NCI-H1417 (cell line): Measurements from ENCODE around the gene BNIP3.
A peak's percentile ranks its signal among the peaks of the same experiment; 100 is the strongest.
"Not testable (repeated sequence)": the region's sequence is repeated elsewhere in the genome, so short reads cannot be mapped to it uniquely, and the experiment has no call there.

Experiments used
- DNase-seq, 3 experiments: peaks; one replicate each; lab custom pipeline; 2025; lab: John Stamatoyannopoulos, UW

BNIP3 gene

GRCh38 chr10:131977323-131978096 lies 4.2 kb downstream of the BNIP3 start:
- DNase-seq = no peak

GRCh38 chr10:131975796-131976195 lies 5.9 kb downstream of the BNIP3 start:
- DNase-seq = no peak

GRCh38 chr10:131975003-131975402 lies 6.7 kb downstream of the BNIP3 start:
- peak in 1 of 3 experiments; percentile 42 for DNase-seq

- DNase-seq = no peak
These were observed 7.5 kb downstream of the BNIP3 start for GRCh38 chr10:131974034-131974817.

- no peak for DNase-seq
These were observed 8.4 kb downstream of the BNIP3 start for GRCh38 chr10:131973160-131973951.

GRCh38 chr10:131972474-131973071 lies 9.2 kb downstream of the BNIP3 start:
- no peak for DNase-seq

GRCh38 chr10:131971591-131971990 lies 10.1 kb downstream of the BNIP3 start:
- no peak for DNase-seq

- no peak for DNase-seq
These were observed 10.8 kb downstream of the BNIP3 start for GRCh38 chr10:131970946-131971345.

GRCh38 chr10:131968949-131969348 lies 12.8 kb downstream of the BNIP3 start:
- DNase-seq = no peak

GRCh38 chr10:131964298-131964697 lies 17.4 kb downstream of the BNIP3 start:
- no peak for DNase-seq

GRCh38 chr10:131963811-131964210 lies 17.9 kb downstream of the BNIP3 start:
- no peak for DNase-seq

- no peak for DNase-seq
These were observed 18.4 kb downstream of the BNIP3 start for GRCh38 chr10:131963350-131963749.

GRCh38 chr10:131961777-131962662 lies 19.7 kb downstream of the BNIP3 start:
- peak in 1 of 3 experiments; percentile 25 for DNase-seq

GRCh38 chr10:131961047-131961776 lies 20.5 kb downstream of the BNIP3 start:
- DNase-seq = no peak

- DNase-seq = no peak
These were observed 21.1 kb downstream of the BNIP3 start for GRCh38 chr10:131960631-131961046.

- DNase-seq = no peak
These were observed 21.9 kb downstream of the BNIP3 start for GRCh38 chr10:131959841-131960240.

- DNase-seq = no peak
These were observed 26.0 kb downstream of the BNIP3 start for GRCh38 chr10:131955591-131956340.

GRCh38 chr10:131954356-131954965 lies 27.3 kb downstream of the BNIP3 start:
- DNase-seq = no peak

- not testable (repeated sequence) for DNase-seq
These were observed 31.8 kb downstream of the BNIP3 start for GRCh38 chr10:131949908-131950307.
